NCI-H1417 (cell line): Measurements from ENCODE around the gene PODNL1.
"Not testable (repeated sequence)": the region's sequence is repeated elsewhere in the genome, so short reads cannot be mapped to it uniquely, and the experiment has no call there.

Source experiments
- DNase-seq, 3 experiments: peaks; one replicate each; lab custom pipeline; 2025; lab: John Stamatoyannopoulos, UW

The PODNL1 gene

DNA sequence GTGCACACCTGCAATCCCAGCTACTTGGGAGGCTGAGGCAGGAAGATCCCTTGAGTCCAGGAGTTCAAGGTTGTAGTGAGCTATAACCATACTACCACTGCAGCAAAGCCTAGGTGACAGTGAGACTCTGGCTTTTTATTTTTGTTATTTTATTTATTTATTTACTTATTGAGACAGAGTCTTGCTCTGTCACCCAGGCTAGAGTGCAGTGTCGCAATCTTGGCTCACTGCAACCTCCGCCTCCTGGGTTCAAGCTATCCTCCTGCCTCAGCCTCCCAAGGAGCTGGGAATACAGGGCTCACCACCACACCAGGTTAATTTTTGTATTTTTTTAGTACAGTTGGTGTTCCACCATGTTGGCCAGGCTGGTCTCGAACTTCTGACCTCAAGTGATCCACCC is 35.3 kb upstream of the PODNL1 start:
- not testable (repeated sequence) for DNase-seq

DNA sequence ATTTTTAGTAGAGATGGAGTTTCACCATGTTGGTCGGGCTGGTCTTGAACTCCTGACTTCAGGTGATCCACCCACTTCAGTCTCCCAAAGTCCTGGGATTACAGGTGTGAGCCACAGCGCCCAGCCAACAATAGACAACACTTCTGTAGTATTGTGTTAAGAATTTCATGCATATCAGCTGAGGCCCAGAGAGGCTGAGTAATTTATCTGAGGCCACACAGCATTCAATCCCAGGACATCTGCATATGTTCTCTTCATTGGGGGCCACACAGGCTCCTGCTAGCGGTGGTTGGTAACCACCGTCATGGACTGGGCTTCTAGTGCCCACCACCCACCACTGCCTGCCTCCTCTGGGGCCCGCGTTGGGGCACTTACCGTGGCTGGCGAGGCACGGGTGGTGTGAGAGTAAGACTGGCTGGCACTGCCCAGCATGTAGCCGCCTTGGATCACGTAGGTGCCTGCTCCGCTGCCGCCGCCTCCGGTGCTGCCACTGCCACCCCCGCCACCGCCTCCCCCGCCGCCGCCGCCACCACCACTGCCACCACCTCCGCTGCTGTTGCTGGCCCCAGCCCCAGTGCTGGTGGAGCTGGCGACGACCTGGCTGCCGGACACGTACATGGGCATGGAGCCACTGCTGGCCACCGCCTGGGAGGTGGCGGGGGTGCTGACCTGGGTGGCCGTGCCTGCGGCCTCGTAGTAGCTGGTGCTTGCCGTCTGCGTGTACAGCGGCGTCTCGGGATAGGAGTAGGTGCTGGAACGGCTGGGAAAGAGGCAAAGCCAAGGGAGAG is 34.3 kb upstream of the PODNL1 start:
- DNase-seq, result no peak

DNA sequence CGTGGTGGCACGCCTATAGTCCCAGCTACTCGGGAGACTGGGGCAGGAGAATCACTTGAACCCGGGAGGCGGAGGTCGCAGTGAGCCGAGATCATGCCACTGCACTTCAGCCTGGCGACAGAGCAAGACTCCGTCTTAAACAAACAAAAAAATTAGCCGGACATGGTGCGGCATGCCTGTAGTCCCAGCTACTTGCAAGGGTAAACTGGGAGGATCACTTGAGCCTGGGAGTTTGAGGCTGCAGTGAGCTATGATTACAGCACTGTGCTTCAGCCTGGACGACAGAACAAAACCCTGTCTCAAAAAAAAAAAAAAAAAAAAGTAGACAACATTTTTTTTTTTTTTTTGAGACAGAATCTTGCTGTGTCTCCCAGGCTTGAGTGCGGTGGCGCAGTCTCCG is 33.7 kb upstream of the PODNL1 start:
- not testable (repeated sequence) for DNase-seq

DNA sequence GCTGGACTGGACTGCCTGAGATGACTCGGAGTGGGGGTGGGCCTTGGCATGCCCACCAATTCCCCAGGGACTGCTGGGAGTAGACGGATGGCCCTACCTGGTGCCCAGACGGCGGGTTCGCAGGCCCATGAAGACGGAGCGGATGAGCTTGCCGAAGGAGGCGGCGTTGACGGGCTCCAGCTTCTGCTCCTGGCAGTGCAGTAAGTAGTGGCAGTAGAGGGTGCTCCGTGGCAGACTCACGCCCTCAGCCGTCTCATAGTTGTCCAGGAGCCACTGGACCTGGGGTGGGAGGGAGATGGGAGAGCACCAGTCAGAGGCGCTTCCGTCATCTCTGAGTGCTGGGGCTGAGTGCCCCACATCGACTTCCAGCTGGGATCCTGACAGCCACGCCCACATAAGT is 31.7 kb upstream of the PODNL1 start:
- DNase-seq, result no peak

DNA sequence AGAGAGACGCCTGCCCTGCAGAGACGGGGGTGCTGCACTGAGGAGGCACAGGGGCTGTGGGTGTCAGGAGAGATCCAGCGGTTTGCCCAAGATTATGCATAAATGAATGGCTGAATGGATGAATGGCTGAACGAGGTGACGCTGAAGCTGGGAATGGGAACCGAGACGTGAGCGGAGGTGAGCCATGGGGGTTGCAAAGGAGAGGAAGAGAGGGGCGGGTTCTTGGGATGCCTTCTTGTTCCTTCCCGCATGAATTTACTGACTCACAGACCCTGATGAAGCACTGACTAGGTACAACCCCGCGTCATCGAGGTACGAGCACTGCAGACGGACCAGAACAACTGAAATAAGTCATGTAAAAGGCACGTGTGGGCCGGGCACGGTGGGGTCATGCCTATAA is 30.8 kb upstream of the PODNL1 start:
- DNase-seq, result no peak

DNA sequence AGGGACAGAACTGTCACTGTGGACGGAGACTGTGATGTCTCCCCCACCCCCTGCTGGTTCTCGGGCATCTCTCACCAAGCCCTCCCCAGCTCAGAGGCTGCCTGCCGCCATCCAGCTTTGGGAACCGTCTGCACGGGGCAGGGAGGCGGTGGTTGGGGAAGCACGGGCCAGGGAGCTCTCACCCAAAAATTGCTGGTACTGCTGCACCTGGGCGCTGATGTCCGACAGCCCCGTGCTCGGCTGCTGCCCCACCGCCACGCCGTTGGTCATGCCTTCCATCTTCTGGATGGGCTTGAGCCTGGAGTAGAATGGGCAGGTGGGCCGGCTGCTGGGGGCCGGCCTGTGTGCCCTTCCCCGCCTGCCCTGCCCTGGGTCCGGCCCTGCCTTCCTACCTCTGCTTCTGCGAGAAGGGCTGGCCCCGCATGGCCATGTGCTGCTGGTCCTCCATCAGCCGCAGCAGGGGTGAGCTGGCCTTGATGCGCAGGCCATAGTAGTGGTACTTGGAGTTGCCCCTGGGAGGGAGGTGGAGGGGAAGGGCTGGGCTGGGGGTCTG is 30.2 kb upstream of the PODNL1 start:
- DNase-seq, result no peak

DNA sequence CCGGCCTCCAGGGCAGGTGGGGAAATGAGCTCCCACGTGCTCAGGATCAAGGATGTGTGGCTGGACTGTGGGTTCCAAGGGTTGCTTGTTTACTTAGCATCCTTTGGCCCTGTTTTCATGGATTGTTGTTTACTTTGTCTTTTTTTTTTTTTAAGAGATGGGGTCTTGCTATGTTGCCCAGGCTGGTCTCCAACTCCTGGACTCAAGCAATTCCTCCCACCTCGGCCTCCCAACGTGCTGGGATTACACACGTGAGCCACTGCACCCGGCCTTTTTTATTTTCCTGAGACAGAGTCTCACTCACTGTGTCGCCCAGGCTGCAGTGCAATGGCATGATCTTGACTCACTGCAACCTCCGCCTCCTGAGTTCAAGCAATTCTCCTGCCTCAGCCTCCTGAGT is 29.0 kb upstream of the PODNL1 start:
- DNase-seq, result not testable (repeated sequence)

DNA sequence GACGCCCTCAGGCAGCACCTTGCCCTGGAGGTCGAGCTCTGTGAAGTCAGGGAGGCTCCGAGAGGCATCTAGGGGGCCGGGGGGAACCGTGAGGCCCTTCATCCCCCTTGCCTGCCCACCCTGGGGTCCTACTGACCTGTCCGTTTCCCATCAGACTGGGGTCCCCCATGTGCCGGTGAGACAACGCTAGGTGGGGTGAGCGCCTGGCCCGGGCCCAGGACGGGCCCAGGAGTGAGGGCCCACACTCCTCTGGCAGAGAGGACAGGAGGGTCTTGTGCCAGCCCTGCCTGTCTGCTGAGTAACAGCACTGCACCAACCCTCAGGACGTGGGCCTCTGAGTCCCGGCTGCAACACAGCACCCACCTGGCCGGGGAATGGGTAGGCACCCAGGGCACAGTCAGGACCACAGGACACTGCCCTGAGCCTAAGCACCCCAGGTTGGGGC is 28.5 kb upstream of the PODNL1 start:
- no peak for DNase-seq

DNA sequence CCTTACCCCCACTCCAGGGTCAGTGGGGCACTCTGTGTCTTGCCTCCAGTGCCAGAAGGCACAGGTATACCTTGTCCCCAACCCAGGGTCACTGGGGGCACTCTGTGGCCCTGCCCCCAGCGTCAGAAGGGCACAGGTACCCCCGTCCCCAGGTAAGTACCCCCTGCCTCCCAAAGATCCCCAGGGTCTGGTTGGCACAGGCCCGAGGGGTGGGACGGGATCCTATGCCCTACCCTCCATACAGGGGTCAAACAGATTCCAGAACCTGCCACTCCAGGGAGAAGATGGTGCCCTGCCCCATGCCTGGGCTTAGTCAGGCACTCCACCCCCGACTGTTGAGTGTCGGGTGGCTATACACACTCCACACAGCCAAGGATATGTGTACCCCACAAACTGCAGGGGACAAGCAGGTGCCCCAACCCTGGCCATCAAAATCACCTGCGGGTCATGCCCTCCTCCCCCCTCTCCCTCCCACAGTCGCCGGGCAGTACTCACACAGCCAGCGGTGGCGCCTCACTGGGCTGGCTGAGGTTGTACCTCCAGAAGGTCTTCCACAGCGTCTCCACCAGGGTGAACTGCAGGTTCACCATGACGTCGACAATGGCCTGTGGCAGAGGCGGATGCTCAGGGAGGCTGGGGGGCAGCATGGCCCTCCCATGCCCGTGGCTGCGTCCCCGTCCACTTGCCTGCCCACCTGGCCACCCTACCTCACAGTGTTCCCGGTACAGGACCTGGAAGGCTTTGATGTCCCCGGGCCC is 27.9 kb upstream of the PODNL1 start:
- DNase-seq, result no peak

DNA sequence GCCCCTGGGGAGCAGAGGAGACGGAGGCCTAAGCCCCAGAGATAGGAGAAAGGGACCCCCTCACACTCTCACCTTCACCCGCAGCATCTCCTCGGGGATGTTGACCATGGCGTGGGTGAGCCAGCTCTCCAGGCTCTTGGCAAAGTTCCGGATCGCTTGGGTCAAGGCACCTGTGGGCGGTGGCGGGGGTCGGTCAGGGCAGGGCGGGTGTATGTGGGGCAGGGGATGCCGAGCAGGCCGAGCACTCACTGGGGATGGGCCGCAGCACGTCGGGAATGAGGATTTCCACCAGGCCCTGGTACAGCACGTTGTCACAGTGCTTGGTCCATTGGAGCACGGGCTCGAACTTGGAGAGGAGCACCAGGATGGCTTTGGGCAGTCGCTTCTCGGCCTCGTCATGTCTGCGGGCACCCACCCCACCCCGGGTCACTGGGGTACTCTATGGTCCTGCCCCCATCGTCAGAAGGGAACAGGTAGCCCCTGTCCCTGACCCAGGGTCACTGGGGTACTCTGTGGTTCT is 27.2 kb upstream of the PODNL1 start:
- no peak for DNase-seq

DNA sequence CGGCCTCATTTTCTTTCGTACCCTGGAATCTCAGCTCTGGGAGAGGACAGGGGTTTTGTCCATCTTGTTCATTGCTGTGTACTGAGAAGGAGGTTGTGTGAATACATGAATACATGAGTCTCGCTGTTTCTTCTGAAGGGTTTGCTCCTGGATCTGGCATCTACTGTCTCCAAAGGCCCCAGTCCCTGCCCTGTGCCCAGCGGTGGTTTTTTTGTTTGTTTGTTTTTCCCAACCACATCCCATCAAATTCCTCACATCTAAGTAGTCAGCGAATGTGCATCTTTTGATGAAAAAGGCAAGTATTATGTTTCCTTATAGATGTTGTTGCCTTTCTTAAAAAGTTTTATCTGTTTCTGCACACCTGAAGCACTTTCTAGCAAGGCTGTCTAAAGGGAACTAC is 26.6 kb upstream of the PODNL1 start:
- no peak for DNase-seq

DNA sequence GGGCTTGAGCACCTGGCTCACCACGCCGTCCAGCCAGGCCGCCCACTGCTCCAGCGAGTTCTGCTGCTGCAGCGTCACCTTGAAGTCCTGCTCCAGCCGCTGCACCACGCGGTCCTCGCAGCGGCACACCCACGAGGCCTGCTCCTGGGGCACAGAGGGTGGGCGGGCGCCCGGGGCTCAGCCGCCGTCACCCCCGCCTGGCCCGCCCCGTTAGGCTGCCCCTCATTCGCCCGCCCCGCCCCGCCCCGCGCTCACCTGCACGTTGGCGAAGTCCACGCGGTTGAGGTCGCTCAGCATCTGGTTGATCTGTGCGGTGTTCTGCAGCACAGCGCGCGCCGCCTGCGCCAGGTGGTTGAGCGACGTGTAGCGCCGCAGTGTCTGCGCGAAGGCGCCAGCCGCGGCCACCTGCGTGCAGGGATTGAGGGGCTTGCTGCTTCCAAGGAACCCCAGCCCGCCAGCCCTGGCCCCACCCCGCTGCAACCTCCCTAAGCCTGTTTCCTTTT is 25.4 kb upstream of the PODNL1 start:
- DNase-seq, result no peak

DNA sequence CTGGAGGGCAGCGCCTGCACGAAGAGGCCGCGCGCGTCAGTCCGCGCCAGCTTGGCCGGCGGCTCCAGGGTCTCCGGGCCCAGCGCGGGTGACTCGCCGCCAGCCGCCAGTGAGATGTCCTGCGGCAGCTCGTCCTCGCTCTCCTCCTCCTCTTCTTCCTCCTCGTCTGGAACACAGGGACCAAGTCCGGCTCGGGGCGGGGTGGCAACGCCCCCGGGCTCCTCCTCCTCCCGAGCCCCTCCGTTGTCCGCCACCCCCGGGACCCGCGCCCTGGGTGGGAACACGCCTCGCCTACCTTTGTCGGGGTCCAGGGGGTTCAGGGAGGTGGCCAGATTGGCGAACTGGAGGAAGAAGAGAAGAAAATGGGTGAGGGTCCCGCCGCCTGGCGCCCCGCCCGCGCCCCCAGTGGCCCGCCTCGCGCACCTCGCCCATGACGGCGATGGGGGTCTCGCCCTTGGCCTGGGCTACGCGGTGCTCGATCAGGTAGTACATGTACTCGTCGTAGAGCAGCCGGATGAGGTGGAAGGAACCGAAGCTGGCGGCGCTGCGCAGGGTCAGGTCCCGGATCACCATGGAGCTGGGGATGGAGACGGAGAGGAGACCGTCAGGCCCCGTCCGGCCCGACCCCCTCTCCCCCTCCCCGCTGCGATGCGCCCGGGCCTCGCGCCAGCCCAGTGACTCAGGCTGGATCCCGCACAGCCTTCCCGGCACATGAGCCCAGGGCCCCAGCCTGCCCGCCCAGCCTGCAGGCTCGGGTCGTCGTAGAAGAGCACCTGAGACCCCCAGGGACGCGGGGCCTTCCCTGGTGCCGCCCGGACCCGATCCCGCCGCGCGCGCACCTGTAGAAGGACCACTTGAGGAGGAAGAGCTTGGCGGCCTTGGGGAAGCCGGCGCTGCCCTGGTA is 24.7 kb upstream of the PODNL1 start:
- no peak for DNase-seq

DNA sequence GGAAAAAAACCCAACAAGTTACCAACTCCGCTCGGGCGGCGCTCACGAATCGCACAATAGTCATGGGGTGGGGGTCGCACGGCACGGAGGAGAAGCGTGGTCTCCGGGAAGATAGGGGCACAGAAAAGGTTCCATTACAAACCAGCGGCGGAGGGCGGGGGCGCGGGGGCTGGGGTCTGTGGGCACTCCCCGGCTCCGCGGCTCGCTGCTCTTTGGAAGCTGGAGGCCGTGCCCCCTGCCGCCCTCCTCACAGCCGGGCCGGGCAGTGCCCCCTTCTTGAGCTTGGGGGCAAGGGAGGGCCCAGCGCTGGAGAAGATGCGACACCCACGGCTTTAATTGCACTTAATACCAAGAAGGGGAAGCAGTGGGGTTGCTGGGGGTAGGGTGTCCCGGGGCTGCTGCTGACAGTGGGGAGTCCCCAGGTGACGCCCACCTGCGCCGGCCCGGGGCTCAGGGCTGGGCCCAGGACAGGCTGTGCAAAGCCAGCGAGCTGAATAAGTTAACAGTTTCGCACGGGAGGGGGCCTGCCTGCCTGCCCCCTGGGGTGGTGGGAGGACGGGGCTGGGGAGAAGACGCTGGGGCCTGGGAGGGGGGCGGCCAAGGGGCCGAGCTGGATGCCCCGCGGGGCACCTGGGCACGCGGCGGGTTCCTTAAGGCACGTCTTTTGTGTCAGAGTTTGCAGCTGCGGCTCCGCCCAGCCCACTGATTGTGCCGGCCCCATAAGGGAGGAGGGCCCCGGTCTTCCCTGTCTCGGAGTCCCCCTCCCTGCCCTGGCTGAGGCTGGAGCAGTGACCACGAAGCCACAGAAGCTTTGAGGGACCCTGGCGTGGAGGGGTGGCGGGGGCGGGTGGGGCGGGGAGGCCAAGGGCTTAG is 23.8 kb upstream of the PODNL1 start:
- no peak for DNase-seq

DNA sequence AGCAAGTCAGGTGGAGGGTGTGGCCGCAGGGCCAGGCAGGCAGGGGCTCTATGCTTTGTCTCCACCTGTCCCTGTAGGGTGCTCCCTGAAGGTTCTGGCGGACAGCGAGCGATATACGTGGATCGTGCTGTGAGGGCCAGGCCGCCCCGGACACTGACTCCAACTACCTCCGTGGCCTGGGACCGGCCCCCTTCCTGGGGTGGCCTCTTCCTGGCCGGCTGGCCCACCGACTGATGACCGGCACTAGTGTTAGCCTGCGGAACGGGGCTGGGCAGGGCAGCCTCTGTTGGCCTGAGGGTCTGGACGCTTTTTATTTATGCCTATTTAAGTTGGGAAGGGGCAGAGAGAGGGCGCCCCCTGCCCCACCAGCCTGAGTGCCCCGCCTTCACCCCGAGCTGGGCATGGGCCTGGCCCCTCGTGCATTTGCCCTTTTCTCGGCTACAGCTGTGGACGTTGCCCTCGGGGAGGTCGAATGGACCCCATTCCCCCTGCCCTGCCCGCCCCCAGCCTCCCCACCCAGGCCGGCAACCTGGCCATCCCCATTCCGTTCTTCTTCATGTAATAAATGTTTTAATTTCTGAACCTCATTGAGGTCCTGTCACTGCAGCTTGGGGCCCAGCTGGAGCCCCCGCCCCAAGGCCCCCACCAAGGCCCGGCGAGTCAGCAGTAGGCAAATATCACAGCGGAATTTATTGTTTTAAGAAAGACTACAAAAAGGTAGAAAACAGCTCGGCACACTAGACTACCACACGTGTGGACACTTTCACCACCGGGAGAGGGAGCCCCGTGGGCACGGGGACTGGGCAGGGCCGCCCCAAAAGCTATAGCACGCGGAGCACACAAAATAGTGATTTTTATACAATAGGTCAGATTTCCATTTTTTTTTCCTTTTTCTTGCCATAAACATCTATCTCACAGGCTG is 22.9 kb upstream of the PODNL1 start:
- no peak for DNase-seq

DNA sequence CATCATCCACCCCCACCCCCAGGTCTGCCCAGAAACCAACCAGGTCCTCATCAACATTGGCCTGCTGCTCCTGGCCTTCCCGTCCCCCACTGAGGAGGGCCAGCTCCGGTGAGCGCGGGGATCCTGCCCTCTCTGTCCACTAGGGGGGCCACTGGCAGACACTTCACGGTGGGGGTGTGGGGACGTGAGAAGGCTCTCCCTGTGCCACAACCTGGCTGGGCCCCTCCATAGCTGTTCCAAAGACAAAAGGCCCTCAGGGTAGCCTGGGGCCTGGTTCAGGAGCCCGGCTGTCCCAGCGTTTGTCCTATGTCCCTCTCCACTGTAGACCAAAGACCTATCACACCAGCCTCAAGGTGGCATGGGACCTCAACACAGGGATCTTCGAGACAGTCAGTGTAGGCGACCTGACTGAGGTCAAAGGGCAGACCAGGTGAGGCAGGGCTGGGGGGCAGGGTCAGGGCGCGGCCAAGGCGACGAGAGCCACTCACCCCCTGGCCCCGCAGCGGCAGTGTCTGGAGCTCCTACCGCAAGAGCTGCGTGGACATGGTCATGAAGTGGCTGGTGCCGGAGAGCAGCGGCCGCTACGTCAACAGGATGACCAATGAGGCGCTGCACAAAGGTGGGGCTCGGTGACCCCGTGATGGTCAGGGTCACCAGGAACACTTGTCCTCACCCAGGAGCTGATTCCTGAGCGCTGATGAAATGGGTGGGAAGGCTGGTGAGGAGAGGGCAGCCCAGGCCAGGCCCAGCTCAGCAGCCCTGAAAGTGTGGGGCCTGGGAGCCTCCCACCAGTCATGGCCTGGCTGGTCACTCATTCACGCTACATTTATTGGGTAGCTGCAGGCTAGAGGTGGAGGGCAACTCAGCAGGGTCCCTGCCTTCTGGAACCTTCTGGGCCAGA is 22.0 kb upstream of the PODNL1 start:
- DNase-seq, result peak in 1 of 3 experiments; percentile 11

DNA sequence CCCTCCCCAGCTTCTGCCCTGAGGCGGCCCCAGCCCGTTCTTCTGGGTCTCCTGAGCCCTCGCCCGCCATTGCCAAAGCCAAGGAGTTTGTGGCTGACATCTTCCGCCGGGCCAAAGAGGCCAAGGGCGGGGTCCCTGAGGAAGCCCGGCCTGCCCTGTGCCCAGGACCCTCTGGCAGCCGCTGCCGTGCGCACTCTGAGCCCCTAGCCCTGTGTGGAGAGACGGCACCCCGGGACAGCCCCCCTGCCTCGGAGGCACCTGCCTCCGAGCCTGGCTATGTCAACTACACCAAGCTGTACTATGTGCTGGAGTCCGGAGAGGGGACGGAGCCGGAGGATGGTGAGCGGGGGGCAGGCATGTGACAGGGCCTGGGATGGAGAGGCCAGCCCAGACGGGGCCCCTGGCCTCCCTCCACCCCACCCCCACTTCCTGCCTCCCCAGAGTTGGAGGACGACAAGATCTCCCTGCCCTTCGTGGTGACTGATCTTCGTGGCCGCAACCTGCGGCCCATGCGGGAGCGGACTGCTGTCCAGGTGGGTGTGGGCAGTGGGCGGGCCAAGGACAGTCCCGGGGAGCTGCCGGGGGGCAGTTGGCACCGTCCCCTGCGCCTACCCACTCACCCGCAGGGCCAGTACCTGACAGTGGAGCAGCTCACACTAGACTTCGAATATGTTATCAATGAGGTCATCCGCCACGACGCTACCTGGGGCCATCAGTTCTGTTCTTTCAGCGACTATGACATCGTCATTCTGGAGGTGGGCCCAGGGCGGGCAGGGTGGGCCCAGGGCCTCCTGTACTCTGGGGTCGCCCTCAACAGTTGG is 21.1 kb upstream of the PODNL1 start:
- no peak for DNase-seq

DNA sequence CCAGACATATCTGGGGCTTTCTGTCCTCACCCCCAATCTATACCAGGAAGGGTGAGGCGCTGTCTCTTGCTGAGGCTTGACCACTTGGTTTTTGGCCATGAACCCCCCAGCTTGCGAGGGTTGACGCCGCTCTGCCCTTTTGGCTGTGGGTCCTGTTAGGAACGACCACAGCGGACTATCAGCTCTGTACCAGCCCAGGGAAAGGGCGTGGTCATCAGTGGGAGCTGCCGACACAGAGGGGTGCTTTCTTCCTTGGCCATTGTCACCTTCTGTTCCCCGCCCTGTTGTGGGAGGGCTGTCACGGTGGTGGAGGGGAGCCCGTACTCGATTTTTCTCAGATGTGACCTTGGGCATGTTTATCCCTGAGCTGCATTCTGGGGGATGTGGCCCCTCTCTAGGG is 19.8 kb upstream of the PODNL1 start:
- DNase-seq, result no peak
